ENCODE results near the gene PRPF31. TPM values are rescaled to one million over a fixed set of nuclear protein-coding genes. Genes with fewer than 3 reads are reported as not detected.

The PRPF31 gene
- total RNA-seq, 1 experiment from 2014 or later, result 109 TPM

GRCh38 chr19:54136086-54136863, 20.7 kb downstream of the PRPF31 start:
- in situ Hi-C loops (cut with HindIII; ENCODE audit: low pct_unique_long_range_greater_than_20kb, low sequenced_read_pairs), result no loop called here

GRCh38 chr19:54136864-54137698, 21.5 kb downstream of the PRPF31 start:
- peak; percentile 100 for DNase-seq (ENCODE audit: low read depth)
- in situ Hi-C loops (cut with HindIII; ENCODE audit: low pct_unique_long_range_greater_than_20kb, low sequenced_read_pairs), result no loop called here

More at GRCh38 chr19:54136086-54136863, 20.7 kb downstream of the PRPF31 start:
- DNase-seq (ENCODE audit: low read depth), result no peak

DNA sequence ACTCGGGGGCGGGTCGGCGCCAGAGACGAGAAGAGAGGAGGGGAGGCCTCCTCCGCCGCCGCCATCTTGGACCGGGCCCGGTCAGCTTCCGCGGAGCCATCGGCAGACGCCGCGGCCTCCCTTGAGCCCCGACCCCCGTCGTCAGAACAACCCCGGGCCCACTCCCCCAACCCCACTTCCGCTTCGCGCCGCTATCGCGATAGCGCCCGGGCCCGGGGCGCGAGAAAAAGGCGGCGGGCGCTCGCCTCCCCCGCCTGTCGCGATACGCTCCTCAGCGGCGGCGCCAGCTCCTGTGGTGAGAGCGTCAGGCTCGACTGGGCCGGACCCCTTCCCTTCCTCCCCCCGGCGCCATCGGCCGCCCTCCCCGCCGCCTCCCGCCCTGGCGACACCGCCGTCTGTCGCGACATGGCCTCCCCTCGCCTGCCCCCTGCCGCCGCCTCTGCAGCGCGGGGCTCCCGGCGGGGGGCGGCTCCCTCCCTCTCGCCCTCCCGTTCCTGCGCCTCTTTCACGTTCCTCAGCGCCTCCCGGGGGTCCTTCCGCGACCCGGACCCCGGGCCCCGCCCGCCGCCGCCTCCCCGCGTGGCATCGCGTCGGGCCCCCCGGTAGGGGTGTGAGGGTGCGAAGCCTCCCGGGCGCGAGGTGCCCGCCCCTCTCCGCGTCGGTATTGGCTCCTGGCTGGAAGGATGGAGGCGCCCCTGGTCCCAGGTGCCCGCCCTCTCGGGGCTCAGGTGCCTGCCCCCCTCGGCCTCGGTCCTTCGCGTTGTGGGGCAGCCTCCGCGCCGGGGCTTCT, 22.3 kb downstream of the PRPF31 start, which contains the start of gene CNOT3:
TSS of gene CNOT3 (plus strand) at position 64 of the 790 bp plus-strand sequence. CDS start 5,217 bp downstream, outside the sequence.
- in situ Hi-C loops (cut with HindIII; ENCODE audit: low pct_unique_long_range_greater_than_20kb, low sequenced_read_pairs), result no loop called here

DNA sequence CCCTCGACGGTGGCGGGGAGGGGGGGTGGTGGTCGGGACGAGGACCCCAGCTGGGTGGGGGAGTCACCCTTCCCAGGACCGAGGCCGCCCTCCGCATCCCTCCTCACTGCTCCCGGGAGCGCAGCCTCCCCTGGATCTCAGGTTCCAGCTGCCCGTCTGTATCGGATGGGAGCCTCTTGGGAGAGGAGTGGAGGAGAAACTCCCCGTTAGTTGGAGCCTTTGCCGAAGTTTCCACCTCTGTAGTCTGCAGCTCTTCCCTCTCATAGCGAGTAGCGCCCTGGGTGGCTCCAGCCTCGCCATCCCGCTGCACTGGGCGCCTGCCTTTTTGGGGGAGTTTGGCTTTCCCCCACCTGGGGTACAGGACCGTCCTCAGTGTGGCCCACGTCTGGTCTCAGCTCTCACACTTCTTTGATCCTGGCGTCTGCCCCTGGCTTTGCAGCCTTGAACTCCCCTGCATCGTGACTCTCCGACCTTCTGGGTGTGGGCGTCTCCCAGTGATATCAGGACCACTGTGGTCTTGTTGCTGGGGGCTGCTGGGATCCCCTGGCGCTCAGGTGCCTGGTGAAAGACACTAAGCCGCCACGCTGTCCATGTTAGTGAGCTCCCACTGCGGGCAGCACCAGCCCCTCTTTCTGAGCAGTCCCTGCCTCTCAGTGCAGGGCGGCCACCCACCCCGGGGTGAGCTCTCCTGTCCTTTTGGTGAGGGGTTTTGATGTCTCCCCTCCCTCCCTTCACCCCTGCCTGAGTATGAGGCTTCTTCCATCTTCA, 23.1 kb downstream of the PRPF31 start:
- in situ Hi-C loops (cut with HindIII; ENCODE audit: low pct_unique_long_range_greater_than_20kb, low sequenced_read_pairs), result no loop called here
- DNase-seq (ENCODE audit: low read depth), result no peak

More for the DNA sequence above, 22.3 kb downstream of the PRPF31 start, which contains the start of gene CNOT3:
- DNase-seq (ENCODE audit: low read depth), result no peak

GRCh38 chr19:54141356-54141755, 25.8 kb downstream of the PRPF31 start:
- in situ Hi-C loops (cut with HindIII; ENCODE audit: low pct_unique_long_range_greater_than_20kb, low sequenced_read_pairs), result no loop called here
- DNase-seq (ENCODE audit: low read depth), result no peak

- DNase-seq (ENCODE audit: low read depth), result peak; percentile 39
- in situ Hi-C loops (cut with HindIII; ENCODE audit: low pct_unique_long_range_greater_than_20kb, low sequenced_read_pairs), result no loop called here
These were observed 26.7 kb downstream of the PRPF31 start for GRCh38 chr19:54142166-54142780.

GRCh38 chr19:54145541-54146158, 30.1 kb downstream of the PRPF31 start:
- DNase-seq (ENCODE audit: low read depth), result no peak
- in situ Hi-C loops (cut with HindIII; ENCODE audit: low pct_unique_long_range_greater_than_20kb, low sequenced_read_pairs), result no loop called here

- DNase-seq (ENCODE audit: low read depth), result no peak
These were observed 32.1 kb downstream of the PRPF31 start for GRCh38 chr19:54147676-54148075.

DNA sequence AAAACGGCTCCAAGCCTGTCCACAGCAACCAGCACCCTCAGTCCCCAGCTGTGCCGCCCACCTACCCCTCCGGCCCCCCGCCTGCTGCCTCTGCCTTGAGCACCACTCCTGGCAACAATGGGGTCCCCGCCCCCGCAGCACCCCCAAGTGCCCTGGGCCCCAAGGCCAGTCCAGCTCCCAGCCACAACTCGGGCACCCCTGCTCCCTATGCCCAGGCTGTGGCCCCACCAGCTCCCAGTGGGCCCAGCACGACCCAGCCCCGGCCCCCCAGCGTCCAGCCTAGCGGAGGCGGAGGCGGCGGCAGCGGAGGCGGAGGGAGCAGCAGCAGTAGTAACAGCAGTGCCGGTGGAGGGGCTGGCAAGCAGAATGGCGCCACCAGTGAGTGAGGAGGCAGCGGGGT, 32.6 kb downstream of the PRPF31 start:
- in situ Hi-C loops (cut with HindIII; ENCODE audit: low pct_unique_long_range_greater_than_20kb, low sequenced_read_pairs), result no loop called here
- no peak for DNase-seq (ENCODE audit: low read depth)

More at GRCh38 chr19:54147676-54148075, 32.1 kb downstream of the PRPF31 start:
- in situ Hi-C loops (cut with HindIII; ENCODE audit: low pct_unique_long_range_greater_than_20kb, low sequenced_read_pairs), result no loop called here

DNA sequence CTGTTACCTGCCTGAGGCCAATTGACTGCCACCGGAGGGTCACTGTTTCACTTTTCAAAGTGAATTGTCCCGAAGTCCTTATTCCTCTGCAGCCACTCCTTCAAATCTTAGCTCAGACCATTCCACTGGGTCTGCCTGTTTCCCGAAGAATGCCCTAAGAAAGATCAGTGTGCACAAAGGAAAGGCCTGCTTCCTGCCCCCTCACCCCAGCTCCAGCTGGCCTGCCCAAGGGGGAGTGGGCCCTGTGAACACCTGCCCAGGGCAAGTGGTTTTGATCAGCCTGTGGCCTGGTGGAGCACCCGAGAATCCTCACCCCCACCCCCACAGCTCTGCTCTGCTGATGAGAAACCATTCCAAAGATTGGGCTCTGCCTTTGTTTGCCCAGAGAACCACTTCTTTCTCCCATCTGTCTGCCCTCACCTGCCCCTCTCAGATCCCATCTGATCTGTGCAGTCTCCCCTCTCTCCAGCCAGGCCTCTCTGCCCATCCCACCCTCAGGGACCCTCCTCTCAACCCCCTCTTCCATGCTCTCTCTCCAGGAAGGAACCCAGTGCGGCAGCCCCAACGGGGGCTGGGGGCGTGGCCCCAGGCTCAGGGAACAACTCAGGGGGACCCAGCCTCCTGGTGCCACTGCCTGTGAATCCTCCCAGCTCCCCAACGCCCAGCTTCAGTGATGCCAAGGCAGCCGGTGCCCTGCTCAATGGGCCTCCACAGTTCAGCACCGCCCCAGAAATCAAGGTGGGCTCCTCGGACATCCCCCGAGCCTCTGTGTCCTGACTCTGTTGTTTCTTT, 33.7 kb downstream of the PRPF31 start:
- no peak for DNase-seq (ENCODE audit: low read depth)
- in situ Hi-C loops (cut with HindIII; ENCODE audit: low pct_unique_long_range_greater_than_20kb, low sequenced_read_pairs), result no loop called here

DNA sequence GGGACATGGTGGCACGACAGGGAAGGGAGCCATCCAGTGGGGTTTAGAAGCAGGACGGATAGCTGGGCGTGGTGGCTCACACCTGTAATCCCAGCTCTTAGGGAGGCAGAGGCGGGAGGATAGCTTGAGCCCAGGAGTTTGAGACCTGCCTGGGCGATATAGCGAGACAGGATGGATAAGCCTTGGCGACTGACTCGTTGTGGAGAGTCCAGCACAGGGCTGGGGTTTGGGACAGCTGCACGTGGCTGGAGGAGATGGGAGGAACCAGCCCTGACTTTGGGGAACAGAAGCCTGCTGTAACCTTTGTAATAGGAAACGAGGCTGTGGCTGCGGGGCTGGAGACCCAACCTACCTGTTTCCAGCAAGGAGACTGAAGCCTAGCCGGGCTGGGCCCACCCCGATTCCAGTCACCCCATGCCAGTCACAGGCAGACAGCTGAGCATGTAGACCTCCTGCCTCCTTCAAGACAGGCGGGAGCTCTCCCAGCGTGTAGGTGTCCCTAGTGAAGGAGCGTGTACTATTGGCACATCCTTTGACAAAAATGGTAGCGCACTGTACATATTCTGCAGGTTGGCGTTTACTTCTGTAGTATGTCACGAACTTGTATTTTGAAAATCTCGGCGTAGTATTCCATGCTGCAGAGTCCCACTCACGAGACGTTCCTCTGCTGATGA, 35.9 kb downstream of the PRPF31 start:
- in situ Hi-C loops (cut with HindIII; ENCODE audit: low pct_unique_long_range_greater_than_20kb, low sequenced_read_pairs), result no loop called here
- DNase-seq (ENCODE audit: low read depth), result no peak

GRCh38 chr19:54152267-54152666, 36.7 kb downstream of the PRPF31 start:
- DNase-seq (ENCODE audit: low read depth), result no peak
- in situ Hi-C loops (cut with HindIII; ENCODE audit: low pct_unique_long_range_greater_than_20kb, low sequenced_read_pairs), result no loop called here

DNA sequence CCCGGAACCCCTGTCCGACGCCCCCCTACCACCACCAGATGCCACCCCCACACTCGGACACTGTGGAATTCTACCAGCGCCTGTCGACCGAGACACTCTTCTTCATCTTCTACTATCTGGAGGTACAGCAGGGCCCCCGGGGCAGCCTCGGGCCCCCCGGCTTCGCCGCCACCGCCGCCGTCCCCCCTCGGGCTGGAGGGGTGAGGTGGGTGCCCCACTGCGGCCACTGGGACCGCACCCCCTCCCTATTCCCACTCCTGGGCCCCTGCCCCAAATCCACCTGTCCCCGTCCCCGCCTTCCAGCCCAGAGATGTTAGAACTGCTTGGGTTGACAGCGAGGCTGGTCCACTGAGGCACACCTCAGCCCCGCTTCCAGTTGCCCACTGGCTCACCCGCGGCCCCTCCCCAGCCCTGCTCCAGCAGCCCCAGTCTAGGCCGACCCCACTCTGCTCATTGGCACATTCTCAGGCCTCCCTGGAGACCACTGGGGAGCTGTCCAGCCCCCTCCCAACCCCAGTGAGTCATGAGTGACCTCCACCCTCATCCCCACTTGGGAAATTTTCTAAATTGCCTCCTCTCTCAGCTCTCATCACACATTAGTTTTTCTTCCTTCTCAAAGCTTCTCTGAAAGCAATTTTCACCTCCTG, 37.4 kb downstream of the PRPF31 start:
- in situ Hi-C loops (cut with HindIII; ENCODE audit: low pct_unique_long_range_greater_than_20kb, low sequenced_read_pairs), result no loop called here

DNA sequence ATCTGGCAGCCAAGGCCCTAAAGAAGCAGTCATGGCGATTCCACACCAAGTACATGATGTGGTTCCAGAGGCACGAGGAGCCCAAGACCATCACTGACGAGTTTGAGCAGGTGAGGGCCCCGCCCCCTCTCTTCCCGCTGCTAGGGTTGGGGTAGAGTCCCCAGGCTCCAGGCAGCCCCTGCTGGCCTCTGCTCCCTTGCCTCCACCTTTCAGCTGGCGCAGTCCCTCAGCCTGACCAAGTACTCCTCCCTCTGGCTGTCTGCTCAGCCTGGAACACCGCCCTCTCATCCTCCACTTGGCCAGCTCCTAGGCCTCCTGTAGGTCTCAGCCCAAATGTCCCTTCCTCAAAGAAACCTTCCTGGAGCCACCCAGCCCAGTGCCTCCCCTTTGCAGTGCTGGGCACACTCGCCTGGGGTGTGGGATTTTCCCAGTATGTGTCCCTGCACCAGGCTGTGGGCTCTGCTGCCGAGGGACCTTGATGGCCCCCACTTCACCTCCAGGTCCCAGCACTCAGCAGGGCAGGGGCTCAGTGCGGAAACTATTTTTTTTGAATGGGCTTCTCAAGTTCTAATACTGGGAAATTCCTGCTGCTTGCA, 38.3 kb downstream of the PRPF31 start:
- in situ Hi-C loops (cut with HindIII; ENCODE audit: low pct_unique_long_range_greater_than_20kb, low sequenced_read_pairs), result no loop called here
- DNase-seq (ENCODE audit: low read depth), result no peak

More for the DNA sequence above, 37.4 kb downstream of the PRPF31 start:
- no peak for DNase-seq (ENCODE audit: low read depth)
